HG03196 (cell line): ENCODE data around the gene ZNF680.
"Not testable (repeated sequence)": the region's sequence is repeated elsewhere in the genome, so short reads cannot be mapped to it uniquely, and the experiment has no call there.

Experiments
- ATAC-seq: cut with Tn5 transposase; IDR thresholded peaks from one replicate; pipeline ENCODE4 v1.9.1; 2021; ENCODE audit not compliant: unreplicated experiment

The ZNF680 gene

GRCh38 chr7:64557601-64558322, 5.1 kb downstream of the ZNF680 start:
- ATAC-seq, result no peak

GRCh38 chr7:64555046-64555445, 7.8 kb downstream of the ZNF680 start:
- ATAC-seq, result no peak

GRCh38 chr7:64554188-64554587, 8.7 kb downstream of the ZNF680 start:
- not testable (repeated sequence) for ATAC-seq

GRCh38 chr7:64551375-64552142, 11.3 kb downstream of the ZNF680 start:
- no peak for ATAC-seq

- ATAC-seq, result no peak
These were observed 18.9 kb downstream of the ZNF680 start for GRCh38 chr7:64544010-64544409.

- no peak for ATAC-seq
These were observed 21.2 kb downstream of the ZNF680 start for GRCh38 chr7:64541438-64542359.

GRCh38 chr7:64533756-64534155, 29.1 kb downstream of the ZNF680 start:
- ATAC-seq, result no peak

- ATAC-seq, result no peak
These were observed 34.1 kb downstream of the ZNF680 start for GRCh38 chr7:64528770-64529169.

- no peak for ATAC-seq
These were observed 41.4 kb downstream of the ZNF680 start for GRCh38 chr7:64521409-64521984.

- no peak for ATAC-seq
These were observed 46.4 kb downstream of the ZNF680 start for GRCh38 chr7:64516451-64516850.

- ATAC-seq, result no peak
These were observed 47.1 kb downstream of the ZNF680 start for GRCh38 chr7:64515781-64516180.

GRCh38 chr7:64515330-64515729, 47.5 kb downstream of the ZNF680 start:
- ATAC-seq, result no peak

GRCh38 chr7:64509583-64509982, 53.3 kb downstream of the ZNF680 start:
- ATAC-seq, result no peak

GRCh38 chr7:64504581-64505120, 58.2 kb downstream of the ZNF680 start:
- ATAC-seq, result no peak

- no peak for ATAC-seq
These were observed 64.6 kb downstream of the ZNF680 start for GRCh38 chr7:64498270-64498669.

- ATAC-seq, result no peak
These were observed 67.9 kb downstream of the ZNF680 start for GRCh38 chr7:64494912-64495461.

GRCh38 chr7:64485623-64486022, 77.2 kb downstream of the ZNF680 start:
- no peak for ATAC-seq
